ENCODE measurements around the gene TMEM132E.

The TMEM132E gene

DNA sequence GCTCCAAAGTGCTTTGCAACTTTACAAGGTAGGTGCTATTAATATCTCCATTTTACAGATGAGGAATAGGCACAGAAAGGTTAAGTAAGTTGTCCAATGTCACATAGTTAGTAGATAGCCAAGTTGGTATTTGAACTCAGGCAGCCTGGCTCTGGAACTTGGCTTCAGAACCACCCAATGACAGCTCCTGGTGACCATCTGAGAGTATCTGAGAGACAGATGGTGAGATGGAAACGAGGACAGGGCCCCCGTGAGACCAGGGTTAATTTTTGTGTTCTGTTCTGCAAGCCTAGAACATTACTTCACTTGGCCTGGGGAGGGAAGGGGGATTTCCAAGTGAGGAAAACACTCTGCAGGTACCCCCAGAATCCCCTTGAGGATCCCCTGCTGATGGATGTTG is 9.8 kb upstream of the TMEM132E start:
- DNase-seq, result no peak

DNA sequence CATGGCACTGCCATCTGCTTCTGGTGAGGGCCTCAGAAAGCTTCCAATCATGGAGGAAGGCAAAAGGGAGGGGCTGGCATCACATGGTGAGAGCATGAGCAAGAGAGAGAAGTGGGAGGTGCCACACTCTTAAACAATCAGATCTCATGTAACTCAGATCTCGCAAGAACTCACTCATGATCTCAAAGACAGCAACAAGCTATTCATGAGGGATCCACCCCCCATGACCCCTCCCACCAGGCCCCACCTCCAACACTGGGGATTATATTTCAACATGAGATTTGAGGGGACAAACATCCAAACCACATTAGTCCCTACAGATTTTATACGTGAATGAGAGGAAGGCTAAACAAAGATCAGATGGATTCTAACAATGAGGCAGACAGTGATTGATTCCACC is 8.9 kb upstream of the TMEM132E start:
- no peak for DNase-seq

DNA sequence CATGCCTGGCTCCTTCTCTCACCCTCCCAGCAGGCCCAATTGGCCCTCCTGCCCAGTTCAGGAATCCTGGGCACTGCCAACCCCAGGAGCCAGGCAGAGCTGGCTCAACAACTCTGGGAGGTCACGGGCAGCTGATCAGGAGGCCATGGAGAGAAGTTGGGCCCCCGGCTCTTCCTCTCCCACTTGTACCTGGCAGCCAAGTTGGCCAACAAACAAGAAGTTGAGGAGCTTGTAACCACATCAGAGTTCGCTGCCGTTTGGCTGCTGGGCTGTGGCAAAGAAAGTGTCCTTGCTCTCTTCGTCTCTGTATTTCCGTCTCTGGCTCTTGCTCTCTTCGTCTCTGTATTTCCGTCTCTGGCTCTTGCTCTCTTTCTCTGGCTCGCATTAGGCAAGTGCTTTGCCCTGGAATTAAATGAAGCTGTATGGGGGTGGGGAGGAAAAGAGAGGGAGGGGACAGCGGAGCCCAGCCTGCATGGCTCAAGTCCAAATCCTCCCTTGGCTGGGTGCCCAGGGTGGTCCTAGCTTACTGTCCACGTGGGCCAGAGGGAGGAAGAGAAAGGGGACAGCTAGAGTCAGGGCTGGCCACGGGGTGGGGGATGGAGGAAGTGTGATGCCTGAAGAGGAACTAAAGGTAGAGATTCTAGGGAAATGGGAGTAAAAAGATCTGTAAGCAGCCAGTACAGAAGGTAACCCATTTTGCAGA is 7.8 kb upstream of the TMEM132E start:
- DNase-seq, result no peak

DNA sequence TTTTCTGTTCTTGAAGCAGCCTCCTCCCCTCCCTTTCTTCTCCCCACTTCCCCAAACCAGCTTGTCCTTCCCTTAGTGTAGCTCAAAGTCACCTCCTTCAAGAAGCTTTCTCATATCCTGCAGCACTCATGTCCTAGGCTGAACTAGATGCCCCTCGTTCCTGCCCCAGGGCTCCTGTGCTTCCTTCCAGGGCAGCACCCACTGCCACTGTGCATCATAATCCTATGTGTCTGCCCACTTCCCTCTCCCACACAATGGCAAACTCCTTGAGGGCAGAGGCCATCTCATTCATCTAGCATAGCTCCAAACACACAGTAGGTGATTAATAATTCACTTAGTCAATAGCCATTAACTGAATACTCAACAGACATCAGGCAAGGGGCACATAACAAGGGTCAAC is 6.9 kb upstream of the TMEM132E start:
- DNase-seq, result no peak

DNA sequence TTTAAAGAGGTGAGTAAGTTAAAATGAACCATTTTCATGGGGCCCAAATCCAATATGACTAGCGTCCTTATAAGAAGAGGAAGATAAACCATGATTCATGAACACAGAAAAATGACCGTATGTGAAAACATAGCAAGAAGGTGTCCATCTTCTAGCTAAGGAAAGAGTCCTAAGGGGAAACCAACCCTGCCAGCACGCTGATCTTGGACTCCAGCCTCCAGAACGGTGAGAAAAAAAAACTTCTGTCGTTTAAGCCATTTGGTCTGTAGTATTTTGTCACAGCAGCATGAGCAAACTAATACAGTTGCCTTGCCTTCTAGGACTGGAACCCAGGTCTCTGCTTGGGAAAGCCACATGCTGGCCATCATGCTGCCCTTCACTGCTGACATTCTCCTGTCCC is 4.2 kb upstream of the TMEM132E start:
- DNase-seq, result no peak

DNA sequence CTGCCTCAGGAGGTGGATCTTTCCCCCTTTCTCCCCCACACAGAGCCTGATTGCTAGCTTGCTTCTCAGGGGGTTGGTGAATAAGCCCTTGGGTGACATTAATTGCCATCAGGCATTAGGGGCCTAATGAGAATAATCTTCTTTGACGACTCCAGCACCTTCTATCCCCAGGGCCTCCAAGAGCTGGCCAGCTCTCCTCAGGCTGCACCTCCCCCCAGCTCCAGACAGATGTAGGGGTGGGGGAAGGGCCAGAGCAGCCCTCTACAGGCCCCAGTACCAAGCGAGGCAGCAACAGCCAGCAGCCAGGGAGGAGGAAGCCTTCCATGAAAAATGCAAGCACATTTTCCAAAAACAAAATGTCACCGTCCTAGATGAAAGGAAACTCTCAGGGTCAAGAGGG is 1.4 kb upstream of the TMEM132E start:
- no peak for DNase-seq

DNA sequence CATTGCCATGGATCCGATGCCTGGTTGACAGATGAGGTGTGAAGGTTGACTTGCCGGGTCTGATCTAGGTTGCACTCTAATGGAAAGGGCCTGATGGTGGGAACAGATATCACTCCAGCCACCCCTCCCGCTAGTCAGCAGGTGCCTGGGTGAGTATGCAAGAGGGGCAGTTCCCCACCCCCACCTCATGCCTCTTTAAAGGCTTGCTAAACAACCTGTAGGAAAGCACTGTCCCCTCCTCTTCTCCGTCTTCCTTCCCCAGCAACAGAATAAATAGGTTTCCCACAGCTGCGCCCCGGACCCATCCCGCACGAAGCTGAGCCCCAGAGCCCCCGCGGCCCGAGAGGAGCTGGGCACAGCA is 746 bp upstream of the TMEM132E start:
- no peak for DNase-seq

DNA sequence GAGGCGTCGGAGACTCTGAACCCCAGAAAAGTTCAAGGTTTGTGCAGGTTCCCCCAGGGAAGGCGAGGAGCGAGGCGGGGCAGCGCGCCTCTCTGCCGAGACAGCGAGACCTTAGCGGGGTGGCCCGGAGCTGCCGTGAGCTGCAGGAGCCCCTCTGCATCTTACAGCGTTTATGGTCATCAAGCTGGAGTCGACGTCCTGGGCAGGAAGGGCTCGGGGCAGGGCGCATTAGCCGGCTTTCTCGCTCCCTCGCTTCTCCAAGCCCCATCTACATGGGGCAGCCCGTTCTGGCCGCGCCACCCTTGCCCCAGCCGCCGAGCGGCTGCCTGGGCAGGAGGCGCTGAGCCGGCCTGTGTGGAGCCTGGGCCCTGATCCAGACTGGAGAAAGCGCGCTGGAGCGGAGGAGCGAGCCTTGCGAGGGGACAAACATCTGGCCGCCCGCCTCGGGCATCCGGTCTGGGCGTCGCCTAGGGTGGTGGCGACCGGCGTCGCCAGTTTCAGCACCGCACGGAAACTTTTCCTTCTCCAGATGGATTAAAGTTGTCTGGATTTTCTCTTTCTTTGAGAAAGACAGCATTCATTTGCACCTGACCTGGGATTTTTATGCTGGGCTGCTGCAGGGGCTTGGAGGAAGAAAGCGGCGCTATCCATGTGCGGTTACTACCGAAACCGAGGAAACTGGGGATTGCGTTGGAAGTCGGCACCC is 750 bp downstream of the TMEM132E start:
- no peak for DNase-seq

DNA sequence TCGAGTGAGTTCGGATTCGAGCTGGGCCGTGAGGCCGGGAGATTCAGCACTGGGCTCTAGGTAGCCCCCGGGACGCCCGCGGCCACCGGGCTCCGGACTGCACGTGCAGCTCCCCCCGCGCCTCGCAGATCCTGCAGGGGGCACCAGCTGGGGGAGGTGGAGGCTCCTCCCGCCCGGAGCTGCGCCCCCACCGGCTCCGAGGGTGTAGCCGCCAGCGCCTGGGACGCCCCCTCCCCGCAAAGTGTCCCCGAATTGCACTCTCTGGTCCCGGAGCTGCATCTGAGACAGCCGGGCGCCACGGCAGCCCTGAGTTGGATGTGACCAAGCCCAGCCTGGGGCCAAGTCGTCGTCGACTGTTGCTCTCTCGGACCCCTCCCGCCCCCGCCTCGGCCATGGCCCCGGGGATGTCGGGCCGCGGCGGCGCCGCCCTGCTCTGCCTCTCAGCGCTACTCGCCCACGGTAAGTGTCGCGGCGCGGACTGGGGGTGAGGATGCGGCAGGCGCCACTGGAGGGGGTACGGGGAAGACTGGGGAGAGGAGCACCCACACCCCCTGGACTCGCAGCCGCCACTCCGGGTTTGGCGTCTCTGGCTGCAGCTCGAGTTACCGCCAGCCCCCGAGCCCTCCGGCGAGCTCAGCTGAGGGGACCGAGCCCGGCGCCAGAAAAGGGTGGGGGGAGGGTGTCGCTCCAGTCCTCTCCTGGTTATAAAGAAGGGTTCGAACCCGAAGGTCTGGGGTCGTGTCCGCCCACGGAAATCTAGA is 1.5 kb downstream of the TMEM132E start:
- no peak for DNase-seq

DNA sequence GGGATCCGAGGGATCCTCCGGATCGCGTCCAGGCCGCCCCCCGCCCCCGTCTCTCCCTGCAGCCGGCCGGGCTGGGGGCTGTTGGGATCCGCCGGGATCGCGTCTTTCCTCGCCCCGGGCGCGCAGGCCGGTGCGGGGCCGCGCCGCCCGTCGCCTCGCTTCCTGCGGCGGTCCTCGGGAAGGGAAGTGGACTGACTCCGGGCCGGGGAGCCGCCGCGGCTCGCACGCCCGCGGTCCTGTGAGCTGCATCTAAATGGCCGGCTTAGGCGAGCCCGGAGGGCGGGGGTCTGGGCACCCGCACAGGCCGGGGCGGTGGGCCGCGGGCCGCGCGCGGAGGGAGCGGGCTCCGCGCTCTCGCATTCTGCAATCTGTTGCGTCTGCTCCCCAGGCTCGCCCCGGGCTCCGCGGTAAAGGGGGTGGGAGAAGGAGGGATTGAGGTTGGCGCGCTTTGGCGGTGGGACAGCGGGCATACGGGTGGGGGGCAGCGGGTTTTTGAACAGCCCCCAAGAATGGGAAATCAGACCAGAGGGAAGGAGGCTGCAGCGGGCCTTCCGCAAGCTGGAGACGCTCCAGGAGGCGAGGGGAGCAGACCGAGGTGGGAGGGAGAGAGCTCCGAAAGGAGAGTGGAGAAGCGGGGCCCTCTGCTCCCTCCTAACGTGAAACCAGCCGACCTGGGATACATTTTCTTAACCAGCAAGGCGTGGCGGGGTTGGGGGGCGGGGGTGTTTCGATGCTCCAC is 2.2 kb downstream of the TMEM132E start:
- DNase-seq, result no peak

DNA sequence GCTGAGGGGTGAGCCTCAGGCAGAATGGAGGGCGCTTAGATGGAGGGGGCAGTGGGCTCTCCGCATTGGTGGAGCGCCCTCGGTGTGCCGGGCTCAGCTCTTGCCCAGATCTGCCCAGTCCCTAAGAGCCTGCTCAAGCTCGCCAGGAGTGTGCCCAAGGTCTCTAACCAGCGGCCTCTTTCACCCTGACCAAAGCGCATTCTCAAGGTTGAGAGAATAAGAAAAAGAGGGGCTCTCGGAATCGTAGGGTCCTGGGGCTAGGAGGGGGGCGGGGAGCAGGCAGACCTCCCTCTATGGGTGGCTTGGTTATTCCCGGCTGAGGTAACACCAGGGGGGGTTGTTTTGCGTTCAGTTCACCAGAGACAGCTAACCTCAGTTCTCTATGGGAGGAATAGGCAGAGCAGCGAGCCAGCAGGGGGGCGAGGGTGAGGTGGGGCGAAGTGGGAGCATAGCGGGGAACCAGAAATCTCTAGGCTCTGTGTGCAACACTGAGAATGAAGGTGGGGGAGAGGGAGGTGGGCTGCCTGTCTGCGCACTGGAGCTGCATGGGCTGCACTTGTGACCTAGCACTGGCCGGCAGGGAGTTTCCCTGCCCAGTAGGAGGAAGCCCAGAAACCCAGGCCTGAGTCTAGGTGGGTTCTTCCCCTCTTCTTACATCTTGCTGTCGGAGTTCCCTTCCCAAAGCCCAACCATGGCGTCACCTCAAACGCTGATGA is 3.0 kb downstream of the TMEM132E start:
- no peak for DNase-seq

DNA sequence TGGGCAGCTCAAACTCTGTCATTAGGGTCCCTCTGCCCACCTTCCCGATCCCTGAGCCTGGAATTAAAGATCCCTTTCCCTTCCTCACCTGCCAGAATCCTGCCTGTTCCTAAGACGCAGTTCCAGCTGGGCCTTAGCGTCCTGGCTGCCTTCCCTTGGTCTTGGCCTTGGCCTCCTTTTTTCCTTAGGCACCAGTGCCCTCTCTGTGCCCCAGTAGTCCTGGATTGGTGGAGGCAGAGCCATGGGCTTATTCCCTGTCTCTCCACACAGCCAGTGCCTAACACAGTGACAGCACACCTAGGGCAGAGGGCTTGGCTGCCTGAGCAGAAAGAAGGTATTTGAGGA is 3.5 kb downstream of the TMEM132E start:
- no peak for DNase-seq

DNA sequence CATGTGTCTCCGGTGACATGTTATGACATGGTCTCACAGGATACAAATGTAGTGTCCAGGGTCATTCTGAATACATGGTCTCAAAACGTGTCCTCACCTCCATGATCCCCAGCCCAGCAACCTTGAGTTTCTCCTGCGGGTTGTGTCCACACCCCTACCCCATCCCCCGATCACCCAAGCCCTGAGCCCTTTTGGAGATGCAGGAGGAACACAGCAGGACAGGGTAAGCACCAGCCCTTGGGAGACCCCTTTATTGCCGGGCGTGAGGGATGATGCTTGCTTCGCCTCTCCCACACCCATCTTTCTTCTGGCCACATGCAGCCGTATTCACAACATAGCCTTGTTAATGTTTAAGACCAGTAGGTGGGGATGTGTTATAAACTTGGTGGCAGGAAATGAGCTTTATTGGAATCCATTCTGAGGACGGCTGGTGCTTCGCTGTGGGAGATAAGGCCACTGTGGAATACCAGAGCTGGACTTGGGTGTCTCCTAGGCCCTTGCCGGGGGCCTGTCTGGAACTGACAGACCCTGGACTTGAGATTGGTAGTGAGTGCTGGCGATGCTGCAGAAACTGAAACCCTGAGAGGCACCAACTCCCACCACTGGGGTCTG is 5.5 kb downstream of the TMEM132E start:
- DNase-seq, result no peak

DNA sequence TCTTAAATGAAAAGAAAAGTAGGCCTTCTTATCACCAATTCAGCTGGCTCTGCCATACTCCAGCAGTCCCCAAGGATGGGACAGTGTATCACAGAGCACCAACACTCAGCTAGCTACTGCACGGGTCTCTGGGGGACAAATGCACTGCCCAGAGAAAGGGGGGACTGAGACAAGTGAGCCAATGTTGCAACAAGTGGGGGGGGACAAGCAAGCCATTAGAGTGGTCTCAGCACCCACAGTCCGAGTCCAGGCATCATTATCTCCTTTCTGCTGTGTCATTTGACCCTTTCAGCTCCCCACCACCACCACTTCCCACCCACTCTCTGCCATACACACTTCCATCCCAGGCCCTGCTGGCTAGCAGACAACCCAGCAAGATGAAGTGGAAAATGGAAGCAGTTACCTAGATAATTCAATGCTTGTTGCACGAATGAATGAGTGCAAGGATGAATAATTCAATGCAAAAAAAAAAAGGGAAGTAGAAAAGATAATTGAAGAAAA is 7.0 kb downstream of the TMEM132E start:
- no peak for DNase-seq

DNA sequence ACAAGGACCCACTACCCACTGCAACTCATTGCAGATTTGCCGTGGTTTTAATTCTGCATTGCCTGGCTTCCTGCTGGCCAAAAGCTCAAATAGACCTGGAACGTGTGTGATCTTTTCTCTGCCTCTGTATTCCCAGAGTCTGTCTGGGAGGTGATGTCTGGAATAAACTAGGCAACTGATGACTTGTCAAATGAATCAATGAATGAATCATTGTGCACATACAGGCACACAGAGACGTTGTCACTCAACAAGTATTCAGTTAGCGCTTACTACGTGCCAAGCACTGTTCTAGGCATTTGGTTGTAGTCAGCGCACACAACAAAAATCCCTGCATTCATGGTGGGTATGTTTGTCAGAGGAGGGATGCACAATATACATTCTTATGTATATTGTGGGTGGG is 8.9 kb downstream of the TMEM132E start:
- DNase-seq, result no peak

DNA sequence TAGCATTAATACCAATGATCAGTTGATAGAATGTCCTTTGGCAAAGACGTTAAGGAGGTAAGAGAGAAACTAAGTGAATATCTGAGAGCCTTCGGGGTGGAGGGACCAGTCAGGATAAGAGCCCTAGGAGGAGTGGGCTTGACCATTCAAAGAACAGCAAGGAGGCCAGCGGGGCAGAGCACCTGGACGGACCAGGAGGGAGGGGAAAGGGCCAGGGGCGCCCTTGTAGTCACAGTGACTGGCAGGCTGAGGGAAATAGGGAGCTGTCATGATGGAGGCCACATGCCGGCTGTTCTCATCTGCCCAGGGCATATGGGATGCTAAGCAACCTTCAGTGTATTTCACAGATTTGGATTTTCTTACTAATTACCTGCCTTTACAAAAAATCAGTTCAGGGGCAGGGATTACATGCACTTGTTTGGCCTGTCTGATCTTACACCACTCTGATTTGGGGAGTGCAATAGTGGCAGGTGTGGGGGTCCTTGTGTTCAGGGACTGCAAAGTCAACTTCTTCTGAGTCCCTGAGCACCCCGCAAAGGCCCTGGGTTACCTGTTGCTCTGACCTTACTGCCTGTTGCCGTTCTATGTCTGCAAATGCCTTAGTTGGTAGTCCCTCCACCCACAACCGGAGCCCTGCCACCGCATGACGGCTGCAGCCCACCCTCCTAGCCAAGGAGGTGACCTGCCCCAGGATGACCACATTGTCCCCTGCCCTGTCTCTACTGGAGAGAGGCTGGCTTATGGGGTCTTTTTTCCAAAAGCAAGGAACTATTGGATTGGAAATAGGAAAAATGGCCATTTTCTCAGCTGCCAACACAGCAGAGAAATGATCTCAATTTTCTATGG is 10.0 kb downstream of the TMEM132E start:
- DNase-seq, result no peak

DNA sequence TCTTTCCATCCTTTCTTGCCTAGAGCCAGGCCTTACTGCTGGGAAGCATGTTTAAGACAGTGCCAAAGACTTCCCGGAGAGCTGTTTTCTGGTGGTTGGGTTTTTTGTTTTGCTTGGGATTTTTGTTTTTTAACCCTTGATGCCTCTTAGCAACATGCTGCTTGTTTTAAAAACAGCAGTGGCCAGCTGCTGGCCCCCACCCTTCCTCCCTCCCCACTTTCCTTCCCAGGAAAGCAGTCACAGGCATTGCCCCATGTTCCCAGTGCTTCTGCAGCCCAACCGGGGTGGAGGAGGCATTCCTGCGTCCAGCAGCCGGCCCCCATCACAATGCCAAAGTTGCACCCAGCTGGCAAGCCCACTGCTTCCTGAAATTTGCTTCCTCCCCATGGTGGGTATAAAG is 12.6 kb downstream of the TMEM132E start:
- no peak for DNase-seq

DNA sequence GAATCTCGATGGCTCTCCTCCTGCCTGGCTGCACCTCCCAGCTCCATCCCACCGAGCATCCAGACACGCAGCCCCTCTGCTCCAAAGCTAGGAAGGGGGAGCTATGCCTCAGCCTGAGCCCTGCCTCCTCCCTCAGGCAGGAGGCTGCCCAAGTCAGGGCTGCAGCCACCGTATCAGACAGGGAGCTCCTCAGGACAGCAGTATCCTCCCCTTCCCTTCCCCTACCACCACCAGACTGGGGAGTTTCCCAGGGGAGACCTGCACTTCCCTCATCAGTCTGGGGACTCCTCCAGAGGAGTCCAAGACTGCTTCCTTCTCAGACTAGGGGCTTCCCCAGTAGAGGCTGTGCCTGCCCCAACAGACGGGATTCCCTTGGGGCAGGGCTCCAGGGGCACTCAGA is 17.5 kb downstream of the TMEM132E start:
- no peak for DNase-seq

DNA sequence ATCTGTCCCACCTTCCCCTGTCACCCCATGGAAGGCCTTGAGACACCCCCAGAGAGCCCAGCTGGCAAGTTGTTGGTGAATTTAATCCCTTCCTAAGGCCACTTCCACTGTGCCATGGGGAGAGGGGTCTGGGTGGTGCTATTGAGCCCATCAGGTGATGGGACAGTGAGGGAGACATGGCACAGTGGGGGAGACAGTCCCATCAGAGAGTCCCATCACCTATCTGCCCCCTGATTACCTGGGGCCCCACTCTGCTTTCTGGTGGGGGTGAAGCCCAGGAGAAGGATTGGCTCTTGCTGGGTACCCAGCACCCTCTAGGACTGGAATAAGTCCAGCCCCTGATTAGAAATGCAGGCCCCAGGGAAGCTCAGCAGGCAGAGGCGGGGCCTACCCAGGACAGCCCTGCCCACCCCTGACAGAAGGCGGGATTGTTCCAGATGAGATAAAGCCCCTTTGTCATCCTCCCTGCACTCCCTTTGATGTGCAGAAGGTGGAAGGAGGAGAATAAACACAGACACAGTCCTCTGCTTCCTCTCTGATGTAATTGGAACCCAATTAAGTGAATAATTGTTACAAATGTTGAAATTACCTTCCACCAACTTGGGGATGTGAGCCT is 18.9 kb downstream of the TMEM132E start:
- DNase-seq, result no peak

DNA sequence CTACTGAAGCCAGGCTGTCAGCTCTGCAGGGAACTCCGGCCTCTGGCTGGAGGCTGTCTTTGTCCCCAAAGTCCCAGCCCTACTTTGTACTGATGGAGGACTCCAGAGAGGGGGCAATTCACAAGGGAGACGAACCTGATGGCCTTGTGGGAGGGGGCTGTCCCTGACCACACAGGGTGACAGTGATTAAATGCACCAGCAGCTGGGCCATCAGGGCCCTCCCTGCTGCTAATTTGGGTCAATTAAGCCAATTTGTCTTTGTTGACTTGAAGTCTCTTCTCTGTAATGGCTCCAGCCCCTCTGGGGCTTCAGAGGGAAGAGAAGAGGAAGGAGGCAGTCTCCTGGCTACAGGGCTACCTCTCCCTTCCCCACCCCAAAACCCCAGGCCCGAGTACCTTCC is 22.0 kb downstream of the TMEM132E start:
- DNase-seq, result no peak

DNA sequence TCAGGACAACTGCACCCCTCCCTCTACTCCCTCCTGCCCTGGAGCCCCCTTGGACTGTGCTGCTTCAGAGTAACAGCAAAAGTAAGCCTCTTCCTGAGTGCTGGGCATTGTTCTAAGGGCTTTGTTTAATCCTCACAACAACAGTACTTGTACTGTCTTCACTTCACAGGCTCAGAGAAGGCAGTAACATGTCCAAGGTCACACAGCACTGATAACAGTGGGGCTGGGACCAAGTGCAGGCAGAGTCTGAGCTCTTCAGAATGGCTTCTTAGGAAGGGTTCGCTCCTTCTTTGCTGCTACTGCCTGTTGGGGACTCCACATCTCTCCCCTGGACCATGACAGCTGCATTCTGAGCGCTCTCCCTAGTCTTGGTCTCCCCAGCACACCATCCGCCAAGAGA is 24.6 kb downstream of the TMEM132E start:
- DNase-seq, result no peak
